ENCODE data around the gene CTXND2.

CTXND2 gene

GRCh38 chr1:150961756-150962155 is 74.8 kb downstream of the CTXND2 start:
- no peak for DNase-seq (ENCODE audit: low read depth)

Data from activated T-helper 1 cell treated with Interleukin-2 at 50 U/mL for 16 hours (primary cell).